ENCODE results near the gene ADGRB2.

ADGRB2 gene

GRCh38 chr1:31723828-31724359 lies 40.2 kb downstream of the ADGRB2 start:
- DNase-seq (ENCODE audit: low read depth): peak; percentile 79
- no peak overlapping the region for H3K4me3 ChIP-seq (replicated peaks; ENCODE audit: low read depth, low read length)
- TF ChIP-seq CTCF (IDR thresholded peaks at IDR 0.05; ENCODE audit: low read length, missing control alignments): no peak

- no peak for DNase-seq (ENCODE audit: low read depth)
- TF ChIP-seq CTCF (IDR thresholded peaks at IDR 0.05; ENCODE audit: low read length, missing control alignments): no peak
- no peak overlapping the region for H3K4me3 ChIP-seq (replicated peaks; ENCODE audit: low read depth, low read length)
Measured at GRCh38 chr1:31718327-31718897, 45.7 kb downstream of the ADGRB2 start.

GRCh38 chr1:31717341-31717740 lies 46.8 kb downstream of the ADGRB2 start:
- peak; percentile 32 for DNase-seq (ENCODE audit: low read depth)
- TF ChIP-seq CTCF (IDR thresholded peaks at IDR 0.05; ENCODE audit: low read length, missing control alignments): no peak
- H3K4me3 ChIP-seq (replicated peaks; ENCODE audit: low read depth, low read length): no peak overlapping the region

GRCh38 chr1:31715873-31716220 lies 48.3 kb downstream of the ADGRB2 start:
- TF ChIP-seq CTCF (IDR thresholded peaks at IDR 0.05; ENCODE audit: low read length, missing control alignments): no peak
- peak overlapping the region; percentile 19 for H3K4me3 ChIP-seq (replicated peaks; ENCODE audit: low read depth, low read length)
- no peak for DNase-seq (ENCODE audit: low read depth)

- peak overlapping the region; percentile 27 for H3K4me3 ChIP-seq (replicated peaks; ENCODE audit: low read depth, low read length)
- peak; percentile 88 for DNase-seq (ENCODE audit: low read depth)
- TF ChIP-seq CTCF (IDR thresholded peaks at IDR 0.05; ENCODE audit: low read length, missing control alignments): peak; percentile 91
Measured at GRCh38 chr1:31715087-31715872, 48.9 kb downstream of the ADGRB2 start.

- peak; percentile 50 for TF ChIP-seq CTCF (IDR thresholded peaks at IDR 0.05; ENCODE audit: low read length, missing control alignments)
- DNase-seq (ENCODE audit: low read depth): peak; percentile 61
- H3K4me3 ChIP-seq (replicated peaks; ENCODE audit: low read depth, low read length): peak overlapping the region; percentile 2
Measured at GRCh38 chr1:31714442-31715086, 49.6 kb downstream of the ADGRB2 start.

Data from fibroblast of pulmonary artery (primary cell).